NB4 (cell line): ENCODE results near the gene SMIM45.

Source experiments
- POLR2A ChIP-seq: IDR thresholded peaks from 2 replicates; pipeline ENCODE4 v1.6.1; 2011; ENCODE audit warnings: mild to moderate bottlenecking; ENCODE audit not compliant: insufficient read length; ENCODE audit errors: extremely low read depth
- TF ChIP-seq, protein P1 (sequence below): IDR thresholded peaks from one replicate; pipeline ENCODE4 v1.5.1; 2012; ENCODE audit warnings: low read depth, low read length
- TF ChIP-seq, protein P2 (sequence below): IDR thresholded peaks from 2 replicates; pipeline ENCODE4 v1.6.1; 2011; ENCODE audit warnings: low read depth, low read length

GRCh38 chr22:41935015-41935351 is 17.0 kb upstream of the SMIM45 start:
- TF ChIP-seq, protein P1, sequence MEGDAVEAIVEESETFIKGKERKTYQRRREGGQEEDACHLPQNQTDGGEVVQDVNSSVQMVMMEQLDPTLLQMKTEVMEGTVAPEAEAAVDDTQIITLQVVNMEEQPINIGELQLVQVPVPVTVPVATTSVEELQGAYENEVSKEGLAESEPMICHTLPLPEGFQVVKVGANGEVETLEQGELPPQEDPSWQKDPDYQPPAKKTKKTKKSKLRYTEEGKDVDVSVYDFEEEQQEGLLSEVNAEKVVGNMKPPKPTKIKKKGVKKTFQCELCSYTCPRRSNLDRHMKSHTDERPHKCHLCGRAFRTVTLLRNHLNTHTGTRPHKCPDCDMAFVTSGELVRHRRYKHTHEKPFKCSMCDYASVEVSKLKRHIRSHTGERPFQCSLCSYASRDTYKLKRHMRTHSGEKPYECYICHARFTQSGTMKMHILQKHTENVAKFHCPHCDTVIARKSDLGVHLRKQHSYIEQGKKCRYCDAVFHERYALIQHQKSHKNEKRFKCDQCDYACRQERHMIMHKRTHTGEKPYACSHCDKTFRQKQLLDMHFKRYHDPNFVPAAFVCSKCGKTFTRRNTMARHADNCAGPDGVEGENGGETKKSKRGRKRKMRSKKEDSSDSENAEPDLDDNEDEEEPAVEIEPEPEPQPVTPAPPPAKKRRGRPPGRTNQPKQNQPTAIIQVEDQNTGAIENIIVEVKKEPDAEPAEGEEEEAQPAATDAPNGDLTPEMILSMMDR: no peak
- no peak for TF ChIP-seq POLR2A
- TF ChIP-seq, protein P2, sequence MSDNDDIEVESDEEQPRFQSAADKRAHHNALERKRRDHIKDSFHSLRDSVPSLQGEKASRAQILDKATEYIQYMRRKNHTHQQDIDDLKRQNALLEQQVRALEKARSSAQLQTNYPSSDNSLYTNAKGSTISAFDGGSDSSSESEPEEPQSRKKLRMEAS: no peak
